ENCODE results near the gene PPP1R13B.

- no peak for TF ChIP-seq CTCF (IDR thresholded peaks at IDR 0.05 in 4 of 5, conservative IDR thresholded peaks at IDR 0.05 in 1 of 5)
- TF ChIP-seq POLR2A (IDR thresholded peaks at IDR 0.05): no peak
Observed at GRCh38 chr14:103732868-103733620, 114.3 kb downstream of the PPP1R13B start.
